HG02763 (cell line): ENCODE data around the gene FBXL4.
"Not testable (repeated sequence)": the region's sequence is repeated elsewhere in the genome, so short reads cannot be mapped to it uniquely, and the experiment has no call there.

Source experiments
- ATAC-seq: cut with Tn5 transposase; IDR thresholded peaks from one replicate; pipeline ENCODE4 v1.9.1; 2021; ENCODE audit warnings: mild to moderate bottlenecking, moderate library complexity; ENCODE audit not compliant: unreplicated experiment

Gene FBXL4

DNA sequence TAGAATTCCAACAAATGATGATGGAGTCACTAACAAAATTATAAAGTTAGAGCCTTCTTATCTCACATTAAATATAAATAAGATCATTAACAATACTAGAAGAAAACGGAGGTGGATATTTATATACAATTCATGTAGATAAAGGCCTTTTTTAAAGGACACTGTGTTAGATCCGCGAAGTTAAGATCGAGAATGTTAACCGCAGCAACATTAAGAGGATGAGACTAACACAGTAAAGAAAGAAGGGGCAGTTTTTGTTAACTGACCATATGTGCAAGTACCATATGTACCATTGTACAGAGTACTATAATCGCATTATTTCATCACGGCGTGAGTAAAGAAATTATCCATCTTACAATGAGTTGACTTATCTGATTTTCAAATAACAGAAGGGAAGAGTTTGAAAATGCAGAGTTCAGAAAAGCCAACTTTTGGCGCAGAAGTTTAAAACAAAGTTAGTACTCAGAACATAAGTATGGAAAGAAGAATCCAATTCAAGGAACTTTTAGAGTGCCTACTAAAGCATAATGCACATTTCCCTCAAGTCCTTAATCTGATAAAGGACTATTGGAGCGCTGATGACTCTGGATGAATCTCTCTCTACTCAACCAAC lies 1.4 kb downstream of the FBXL4 start:
- no peak for ATAC-seq

DNA sequence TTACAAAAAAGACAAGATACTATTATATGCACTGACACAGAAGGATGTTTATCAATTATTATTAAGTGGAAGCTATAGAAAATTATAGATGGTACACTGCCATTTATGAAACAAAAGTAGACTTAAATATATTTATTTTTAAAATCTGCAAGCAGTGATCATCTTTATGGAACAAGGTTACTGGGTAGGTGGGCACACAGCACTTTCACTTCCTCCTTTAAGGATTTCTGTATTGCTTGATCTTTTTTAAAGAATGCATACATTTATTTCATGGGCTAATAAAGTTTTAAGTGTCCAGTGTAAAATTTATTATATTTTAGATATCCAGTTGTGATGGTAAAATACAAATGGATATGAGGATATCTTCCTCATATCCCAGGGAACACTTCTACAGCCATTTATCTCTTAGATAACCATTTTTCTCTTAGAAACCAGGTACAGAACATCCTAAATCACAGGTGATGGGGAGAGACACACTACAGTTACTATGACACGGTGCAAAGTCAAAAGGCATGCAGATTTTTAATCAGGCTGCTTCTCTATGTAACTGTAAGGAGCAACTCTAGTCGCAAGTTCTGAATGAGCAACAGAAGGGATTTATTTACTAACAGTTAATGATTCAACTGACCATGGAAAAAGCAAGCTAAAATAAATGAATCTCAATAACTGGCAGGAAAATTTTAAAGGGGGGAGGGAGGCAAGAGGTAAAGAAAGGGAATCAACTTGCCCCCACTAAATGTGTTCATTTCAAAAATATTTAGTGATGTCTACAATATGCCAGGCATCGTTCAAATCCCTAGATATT lies 2.2 kb downstream of the FBXL4 start:
- ATAC-seq = no peak

DNA sequence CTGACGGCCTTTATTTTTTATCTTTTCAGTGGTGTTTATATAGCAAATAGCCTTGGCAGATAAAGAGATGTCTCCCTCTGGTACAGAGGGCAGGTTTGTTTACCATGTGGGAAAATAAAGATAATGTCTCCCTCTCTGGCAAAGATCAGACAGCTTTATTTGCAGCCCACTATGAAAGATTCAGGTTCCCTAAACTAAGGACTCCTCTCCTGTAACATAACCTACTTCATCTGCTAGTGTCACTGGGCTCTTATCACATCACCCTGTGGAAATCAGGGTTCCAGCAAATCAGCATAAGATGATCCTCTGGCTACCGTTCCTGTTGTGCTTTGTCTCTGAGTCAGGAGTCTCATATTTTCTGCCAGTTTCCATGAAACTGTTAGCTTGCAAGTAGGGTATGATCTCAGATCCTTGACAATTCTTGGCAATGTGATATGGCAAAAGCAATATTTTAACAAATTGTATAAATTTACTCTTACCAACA lies 3.1 kb downstream of the FBXL4 start:
- ATAC-seq = no peak

- no peak for ATAC-seq
These were observed 3.6 kb downstream of the FBXL4 start for GRCh38 chr6:98944168-98944567.

DNA sequence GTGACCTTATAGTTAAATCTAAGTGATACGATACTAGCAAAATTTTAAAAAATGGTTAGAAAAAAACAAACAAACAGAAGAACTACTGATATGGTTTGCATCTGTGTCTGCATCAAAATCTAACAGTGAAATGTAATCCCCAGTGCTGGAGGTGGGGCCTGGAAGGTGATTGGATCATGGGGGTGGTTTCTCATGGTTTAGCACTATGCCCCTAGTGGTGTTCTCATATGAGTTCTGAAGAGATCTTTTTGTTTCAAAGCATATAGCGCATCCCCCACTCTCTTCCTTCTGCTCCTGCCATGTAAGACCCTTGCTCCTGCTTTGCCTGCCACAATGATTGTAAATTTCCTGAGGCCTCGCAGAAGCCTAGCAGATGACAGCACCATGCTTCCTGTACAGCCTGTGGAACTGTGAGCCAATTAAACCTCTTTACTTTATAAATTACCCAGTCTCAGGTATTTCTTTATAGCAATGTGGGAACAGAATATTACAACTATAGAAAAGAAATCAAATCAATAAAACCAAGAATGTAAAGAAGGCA lies 5.4 kb downstream of the FBXL4 start:
- ATAC-seq = no peak

DNA sequence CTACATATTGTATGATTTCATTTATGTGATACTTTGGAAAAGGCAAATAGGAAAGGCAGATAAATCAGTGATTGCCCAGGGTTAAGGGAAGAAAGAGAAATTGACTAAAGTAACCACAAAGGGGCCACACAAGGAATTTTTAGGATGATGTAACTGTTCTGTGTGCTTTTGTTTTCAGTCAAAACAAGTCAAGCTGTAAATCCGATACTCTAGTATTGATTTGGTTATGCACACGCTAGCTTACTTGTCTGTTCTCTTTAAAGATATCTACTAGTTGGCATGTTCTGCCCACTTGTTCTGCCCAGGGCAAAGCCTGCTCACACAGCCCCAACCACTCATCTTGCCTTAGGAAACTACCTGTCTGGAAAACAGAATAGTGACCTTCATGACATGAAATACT lies 6.4 kb downstream of the FBXL4 start:
- ATAC-seq = no peak

DNA sequence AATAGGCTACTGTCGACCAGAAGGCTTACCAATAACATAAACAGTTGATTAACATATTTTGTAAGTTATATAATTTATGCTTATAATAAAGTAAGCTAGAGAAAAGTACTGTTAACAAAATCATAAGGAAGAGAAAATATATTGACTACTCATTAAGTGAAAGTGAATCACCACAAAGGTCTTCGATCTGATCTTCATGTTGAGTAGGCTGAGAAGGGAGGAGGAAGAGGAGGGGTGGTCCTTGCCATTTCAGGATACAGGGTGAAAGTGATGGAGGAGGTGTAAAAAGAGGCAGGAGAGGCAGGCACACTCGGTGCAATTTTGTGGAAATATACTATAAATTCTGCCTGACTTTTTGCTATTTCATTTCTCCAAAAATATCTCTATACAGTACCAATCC lies 10.4 kb downstream of the FBXL4 start:
- no peak for ATAC-seq

DNA sequence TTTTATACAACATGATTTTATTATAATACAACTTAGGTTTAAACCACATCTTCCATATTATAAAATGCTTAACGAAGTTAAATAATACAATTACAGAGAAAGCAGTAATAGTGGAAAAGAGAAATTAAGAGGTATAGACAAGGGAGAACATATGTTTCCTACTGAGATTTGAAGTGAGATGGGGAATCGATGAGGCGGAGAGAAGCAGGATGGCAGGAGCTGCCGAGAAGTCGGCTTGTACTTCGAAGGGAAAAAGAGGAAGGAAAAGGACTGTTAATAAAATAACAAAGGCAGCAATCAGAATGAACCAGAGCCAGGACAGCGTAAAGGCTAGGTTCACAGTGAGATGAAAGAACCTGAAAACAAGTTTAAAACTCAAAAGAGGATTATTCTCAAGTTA lies 15.4 kb downstream of the FBXL4 start:
- ATAC-seq = no peak

DNA sequence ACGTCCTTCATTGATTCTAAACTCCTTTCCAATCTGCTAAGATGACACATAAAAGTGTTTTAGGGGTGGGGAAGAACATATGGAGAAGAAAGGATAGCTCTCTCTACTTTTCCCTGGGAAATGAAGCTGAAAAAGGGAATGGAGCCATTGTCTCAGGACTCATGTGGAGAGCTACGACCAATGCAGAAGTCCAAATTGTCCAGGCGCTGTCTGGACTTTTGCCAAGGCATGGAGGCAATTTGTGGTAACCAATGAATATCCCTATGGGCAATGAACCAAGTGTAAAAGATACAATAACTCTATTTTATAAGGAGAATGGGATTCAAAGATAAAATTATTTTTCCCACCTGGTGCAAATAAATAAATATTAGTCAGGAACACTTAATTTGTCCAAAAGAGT lies 16.1 kb downstream of the FBXL4 start:
- ATAC-seq = no peak

- no peak for ATAC-seq
These were observed 18.2 kb downstream of the FBXL4 start for GRCh38 chr6:98929498-98930060.

- ATAC-seq = no peak
These were observed 19.1 kb downstream of the FBXL4 start for GRCh38 chr6:98928688-98929087.

- ATAC-seq = no peak
These were observed 20.2 kb downstream of the FBXL4 start for GRCh38 chr6:98927534-98927933.

DNA sequence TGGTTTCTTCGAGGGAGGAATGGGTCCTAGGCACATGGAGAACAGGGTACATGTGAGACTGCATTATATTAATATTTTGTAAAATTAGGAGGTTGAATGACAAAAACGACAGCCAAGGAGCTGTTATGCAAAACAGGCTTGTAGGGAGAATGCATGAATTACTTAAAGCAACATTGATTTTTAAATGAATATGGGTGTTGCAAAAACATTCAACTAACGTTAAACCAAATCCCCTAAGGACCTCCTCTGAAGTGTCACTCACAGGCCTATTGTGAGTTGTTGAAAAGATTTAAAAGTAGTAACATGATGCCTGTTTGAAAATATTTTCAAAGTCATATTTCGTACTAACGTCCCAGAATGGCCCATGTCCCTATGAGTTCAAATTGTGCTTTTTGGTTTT lies 21.9 kb downstream of the FBXL4 start:
- no peak for ATAC-seq

DNA sequence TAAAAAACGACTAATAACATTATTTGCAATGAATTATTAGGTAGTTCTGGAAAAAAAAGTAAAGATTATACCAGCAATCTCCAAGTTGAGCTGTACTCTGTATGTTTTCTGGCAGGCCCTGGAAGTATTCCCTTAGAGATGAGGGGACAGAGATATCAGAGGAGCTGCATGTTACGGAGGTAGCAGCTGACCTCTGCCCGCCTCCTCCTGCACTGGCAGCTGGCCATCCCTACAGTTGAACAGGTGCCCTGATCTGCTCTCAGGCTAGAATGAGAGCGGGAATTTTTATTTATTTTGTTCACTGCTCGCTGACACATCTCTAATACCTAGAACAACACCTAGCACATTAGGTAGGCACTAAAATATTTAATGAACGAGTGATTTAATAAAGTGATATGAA lies 23.1 kb downstream of the FBXL4 start:
- no peak for ATAC-seq

GRCh38 chr6:98920904-98921431 lies 26.8 kb downstream of the FBXL4 start:
- ATAC-seq = peak; percentile 90

DNA sequence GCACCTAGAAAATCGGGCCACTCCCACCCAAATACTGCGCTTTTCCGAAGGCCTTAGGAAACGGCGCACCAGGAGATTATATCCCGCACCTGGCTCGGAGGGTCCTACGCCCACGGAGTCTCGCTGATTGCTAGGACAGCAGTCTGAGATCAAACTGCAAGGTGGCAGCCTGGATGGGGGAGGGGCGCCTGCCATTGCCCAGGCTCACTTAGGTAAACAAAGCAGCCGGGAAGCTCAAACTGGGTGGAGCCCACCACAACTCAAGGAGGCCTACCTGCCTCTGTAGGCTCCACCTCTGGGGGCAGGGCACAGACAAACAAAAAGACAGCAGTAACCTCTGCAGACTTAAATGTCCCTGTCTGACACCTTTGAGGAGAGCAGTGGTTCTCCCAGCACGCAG lies 36.8 kb downstream of the FBXL4 start:
- ATAC-seq = not testable (repeated sequence)

DNA sequence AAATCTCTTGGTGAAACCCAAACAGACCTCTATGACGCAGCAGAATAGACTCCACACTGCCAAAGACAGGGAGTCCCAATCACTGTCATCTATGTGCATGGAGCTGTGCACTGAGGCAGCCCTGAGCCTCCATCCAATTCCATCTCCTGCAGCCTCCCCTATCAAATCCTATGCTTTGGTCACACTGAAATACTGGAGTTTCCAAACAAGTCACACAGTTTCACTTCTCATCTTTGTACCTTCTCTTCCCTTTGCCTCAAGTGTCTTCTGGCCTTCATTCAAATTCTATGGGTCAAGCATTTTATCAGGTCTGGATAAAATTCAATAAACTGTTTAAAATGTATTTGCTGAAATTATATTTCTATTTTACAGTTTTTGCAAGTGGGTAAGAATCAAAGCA lies 38.5 kb downstream of the FBXL4 start:
- no peak for ATAC-seq

DNA sequence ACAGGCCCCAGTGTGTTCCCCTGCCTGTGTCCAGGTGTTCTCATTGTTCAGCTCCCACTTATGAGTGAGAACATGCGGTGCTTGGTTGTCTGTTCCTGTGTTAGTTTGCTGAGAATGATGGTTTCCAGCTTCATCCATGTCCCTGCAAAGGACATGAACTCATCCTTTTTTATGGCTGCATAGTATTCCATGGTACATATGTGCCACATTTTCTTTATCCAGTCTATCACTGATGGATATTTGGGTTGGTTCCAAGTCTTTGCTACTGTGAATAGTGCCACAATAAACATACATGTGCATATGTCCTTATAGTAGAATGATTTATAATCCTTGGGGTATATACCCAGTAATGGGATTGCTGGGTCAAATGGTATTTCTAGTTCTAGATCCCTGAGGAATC lies 41.4 kb downstream of the FBXL4 start:
- not testable (repeated sequence) for ATAC-seq

DNA sequence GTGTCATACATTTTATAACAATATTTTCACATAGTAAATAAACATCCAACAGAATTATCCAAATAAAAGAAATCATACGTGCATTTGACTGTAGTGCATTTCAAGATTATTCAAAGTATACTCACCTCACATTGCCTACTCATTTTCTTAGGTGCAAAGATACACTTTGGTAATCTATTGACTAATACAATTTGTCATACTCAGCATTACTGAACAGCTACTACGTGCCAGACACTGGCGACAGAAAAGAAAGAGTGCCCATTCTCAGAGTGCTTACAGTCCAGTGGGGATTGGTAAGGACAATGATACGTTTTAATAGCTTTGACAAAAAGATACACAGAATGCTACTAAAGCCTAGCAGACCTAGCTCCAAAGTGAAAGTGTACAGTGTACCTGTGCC lies 42.0 kb downstream of the FBXL4 start:
- ATAC-seq = no peak

DNA sequence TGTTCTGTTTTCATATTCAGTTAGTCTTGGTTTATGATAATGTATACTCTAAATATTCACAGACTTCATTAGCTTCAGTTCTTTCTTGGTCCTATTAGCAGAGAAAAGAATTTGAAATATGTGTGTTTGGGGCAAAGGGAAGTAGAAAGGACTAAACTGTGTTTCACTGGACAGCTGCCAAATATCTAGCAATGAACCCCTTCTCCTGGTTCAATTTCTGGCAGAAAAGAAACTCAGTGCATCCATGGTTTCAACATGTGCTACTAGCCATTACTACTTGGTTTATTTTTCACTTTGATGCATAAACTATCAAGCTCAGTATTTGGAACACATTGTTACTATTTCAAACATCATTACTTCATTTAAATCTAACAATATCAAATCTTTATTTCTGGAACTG lies 43.6 kb downstream of the FBXL4 start:
- no peak for ATAC-seq

GRCh38 chr6:98900706-98901105 lies 47.0 kb downstream of the FBXL4 start:
- ATAC-seq = no peak

DNA sequence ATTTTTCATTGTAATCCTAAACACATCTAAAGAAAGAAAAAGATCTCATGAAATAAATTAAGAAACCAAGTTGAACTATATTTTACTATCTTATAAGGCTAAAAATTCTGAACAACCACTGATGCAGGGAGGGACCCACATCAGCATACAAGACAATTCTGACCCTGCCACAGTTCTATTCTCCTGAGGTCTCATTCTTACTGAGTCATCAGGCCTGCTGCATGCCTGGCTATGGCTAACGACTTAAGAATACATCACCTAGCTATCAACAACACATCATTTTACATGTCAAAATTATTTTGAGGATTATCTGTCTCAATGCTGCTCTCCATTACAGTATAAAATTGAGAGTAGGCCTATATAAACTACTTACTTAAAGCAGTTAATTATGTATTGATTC lies 52.9 kb downstream of the FBXL4 start:
- ATAC-seq = no peak
